COLO668 (cell line): ENCODE results near the gene RBL1.
"Not testable (repeated sequence)": the region's sequence is repeated elsewhere in the genome, so short reads cannot be mapped to it uniquely, and the experiment has no call there.

Source experiments
- DNase-seq: peaks from one replicate; lab custom pipeline; 2025; ENCODE audit not compliant: unreplicated experiment; lab: John Stamatoyannopoulos, UW

RBL1 gene

GRCh38 chr20:37095599-37096414, at the start of gene RBL1:
Gene RBL1, minus strand, starts transcription at chr20:37095997. Its CDS starts 69 bp downstream, at chr20:37095928.
- peak; percentile 94 for DNase-seq

- no peak for DNase-seq
Measured at GRCh38 chr20:37144856-37145404, 49.1 kb upstream of the RBL1 start.

- no peak for DNase-seq
Measured at GRCh38 chr20:37142708-37143107, 46.9 kb upstream of the RBL1 start.

GRCh38 chr20:37137547-37137946, 41.8 kb upstream of the RBL1 start:
- DNase-seq = no peak

- DNase-seq = no peak
Measured at GRCh38 chr20:37133952-37134351, 38.2 kb upstream of the RBL1 start.

GRCh38 chr20:37131486-37131885, 35.7 kb upstream of the RBL1 start:
- no peak for DNase-seq

GRCh38 chr20:37128803-37129202, 33.0 kb upstream of the RBL1 start:
- no peak for DNase-seq

GRCh38 chr20:37126290-37126689, 30.5 kb upstream of the RBL1 start:
- not testable (repeated sequence) for DNase-seq

- DNase-seq = no peak
Measured at GRCh38 chr20:37123441-37123840, 27.6 kb upstream of the RBL1 start.

- no peak for DNase-seq
Measured at GRCh38 chr20:37120497-37120896, 24.7 kb upstream of the RBL1 start.

- no peak for DNase-seq
Measured at GRCh38 chr20:37119356-37120036, 23.7 kb upstream of the RBL1 start.

GRCh38 chr20:37114012-37114411, 18.2 kb upstream of the RBL1 start:
- no peak for DNase-seq

GRCh38 chr20:37111926-37112455, 16.2 kb upstream of the RBL1 start:
- no peak for DNase-seq

GRCh38 chr20:37108676-37109075, 12.9 kb upstream of the RBL1 start:
- DNase-seq = no peak

GRCh38 chr20:37102571-37102970, 6.8 kb upstream of the RBL1 start:
- no peak for DNase-seq

- no peak for DNase-seq
Measured at GRCh38 chr20:37096415-37097041, 731 bp upstream of the RBL1 start.

- DNase-seq = peak; percentile 42
Measured at GRCh38 chr20:37095108-37095598, 644 bp downstream of the RBL1 start.

GRCh38 chr20:37090407-37090806, 5.4 kb downstream of the RBL1 start:
- DNase-seq = no peak

GRCh38 chr20:37081717-37082289, 14.0 kb downstream of the RBL1 start:
- no peak for DNase-seq

- DNase-seq = no peak
Measured at GRCh38 chr20:37077009-37077408, 18.8 kb downstream of the RBL1 start.
